SK-N-SH (cell line): ENCODE data around the gene RAE1.
"Not testable (repeated sequence)": the region's sequence is repeated elsewhere in the genome, so short reads cannot be mapped to it uniquely, and the experiment has no call there.

Experiments used
- FOSL2 ChIP-seq: IDR thresholded peaks from 2 replicates; pipeline ENCODE4 v1.4.0; 2012; ENCODE audit warnings: low read depth, mild to moderate bottlenecking, moderate library complexity, borderline replicate concordance
- FOXJ3 ChIP-seq: sonication (generic); formaldehyde crosslinking; IDR thresholded peaks from 2 replicates; pipeline ENCODE4 v1.5.1; 2020; ENCODE audit warnings: mild to moderate bottlenecking, missing genetic modification reagents
- FOXM1 ChIP-seq: IDR thresholded peaks from 2 replicates; pipeline ENCODE4 v1.4.0; 2012; ENCODE audit warnings: low read depth, mild to moderate bottlenecking
- GABPA ChIP-seq: IDR thresholded peaks from 2 replicates; pipeline ENCODE4 v1.4.0; 2012; ENCODE audit warnings: low read depth, mild to moderate bottlenecking
- POLR2AphosphoS5 ChIP-seq: IDR thresholded peaks from 2 replicates; pipeline ENCODE4 v1.6.1; 2012; ENCODE audit warnings: low read depth, low read length
- SMC3 ChIP-seq: IDR thresholded peaks from 2 replicates; pipeline ENCODE4 v1.6.1; 2012; ENCODE audit warnings: low read depth, low read length, improper control_type of control experiment
- TAF1 ChIP-seq: IDR thresholded peaks from 2 replicates; pipeline ENCODE4 v1.6.1; 2012; ENCODE audit warnings: low read depth, mild to moderate bottlenecking, low read length, moderate library complexity, borderline replicate concordance
- TF ChIP-seq, protein P1 (sequence below): fragments of 200-600 bp; sonication (generic); IDR thresholded peaks from 2 replicates; pipeline ENCODE4 v1.6.1; 2017; ENCODE audit warnings: antibody characterized with exemption, mild to moderate bottlenecking, moderate library complexity
- TF ChIP-seq, protein P2 (sequence below): IDR thresholded peaks from 2 replicates; pipeline ENCODE4 v1.4.0; 2012; ENCODE audit warnings: low read depth, borderline replicate concordance

DNA sequence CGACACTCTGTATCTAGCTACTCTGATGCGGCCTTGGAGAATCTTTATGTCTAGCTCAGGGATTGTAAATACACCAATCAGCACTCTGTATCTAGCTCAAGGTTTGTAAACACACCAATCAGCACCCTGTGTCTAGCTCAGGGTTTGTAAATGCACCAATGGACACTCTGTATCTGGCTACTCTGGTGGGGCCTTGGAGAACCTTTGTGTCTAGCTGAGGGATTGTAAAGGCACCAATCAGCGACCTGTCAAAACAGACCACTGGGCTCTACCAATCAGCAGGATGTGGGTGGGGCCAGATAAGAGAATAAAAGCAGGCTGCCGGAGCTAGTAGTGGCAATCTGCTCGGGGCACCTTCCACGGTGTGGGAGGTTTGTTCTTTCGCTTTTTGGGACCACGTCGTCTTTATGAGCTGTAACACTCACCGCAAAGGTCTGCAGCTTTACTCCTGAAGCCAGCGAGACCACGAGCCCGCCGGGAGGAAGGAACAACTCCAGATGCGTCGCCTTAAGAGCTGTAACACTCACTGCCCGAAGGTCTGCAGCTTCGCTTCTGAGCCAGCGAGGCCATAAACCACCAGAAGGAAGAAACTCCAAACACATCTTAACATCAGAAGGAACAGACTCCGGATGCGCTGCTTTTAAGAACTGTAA, 2.0 kb upstream of the RAE1 start:
- TF ChIP-seq POLR2AphosphoS5; GABPA; FOXJ3 (CRISPR knock-in tag); SMC3; FOSL2; TAF1; FOXM1: not testable (repeated sequence)
- TF ChIP-seq, protein P1, sequence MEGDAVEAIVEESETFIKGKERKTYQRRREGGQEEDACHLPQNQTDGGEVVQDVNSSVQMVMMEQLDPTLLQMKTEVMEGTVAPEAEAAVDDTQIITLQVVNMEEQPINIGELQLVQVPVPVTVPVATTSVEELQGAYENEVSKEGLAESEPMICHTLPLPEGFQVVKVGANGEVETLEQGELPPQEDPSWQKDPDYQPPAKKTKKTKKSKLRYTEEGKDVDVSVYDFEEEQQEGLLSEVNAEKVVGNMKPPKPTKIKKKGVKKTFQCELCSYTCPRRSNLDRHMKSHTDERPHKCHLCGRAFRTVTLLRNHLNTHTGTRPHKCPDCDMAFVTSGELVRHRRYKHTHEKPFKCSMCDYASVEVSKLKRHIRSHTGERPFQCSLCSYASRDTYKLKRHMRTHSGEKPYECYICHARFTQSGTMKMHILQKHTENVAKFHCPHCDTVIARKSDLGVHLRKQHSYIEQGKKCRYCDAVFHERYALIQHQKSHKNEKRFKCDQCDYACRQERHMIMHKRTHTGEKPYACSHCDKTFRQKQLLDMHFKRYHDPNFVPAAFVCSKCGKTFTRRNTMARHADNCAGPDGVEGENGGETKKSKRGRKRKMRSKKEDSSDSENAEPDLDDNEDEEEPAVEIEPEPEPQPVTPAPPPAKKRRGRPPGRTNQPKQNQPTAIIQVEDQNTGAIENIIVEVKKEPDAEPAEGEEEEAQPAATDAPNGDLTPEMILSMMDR, result not testable (repeated sequence)
- TF ChIP-seq, protein P2, sequence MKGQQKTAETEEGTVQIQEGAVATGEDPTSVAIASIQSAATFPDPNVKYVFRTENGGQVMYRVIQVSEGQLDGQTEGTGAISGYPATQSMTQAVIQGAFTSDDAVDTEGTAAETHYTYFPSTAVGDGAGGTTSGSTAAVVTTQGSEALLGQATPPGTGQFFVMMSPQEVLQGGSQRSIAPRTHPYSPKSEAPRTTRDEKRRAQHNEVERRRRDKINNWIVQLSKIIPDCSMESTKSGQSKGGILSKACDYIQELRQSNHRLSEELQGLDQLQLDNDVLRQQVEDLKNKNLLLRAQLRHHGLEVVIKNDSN, result not testable (repeated sequence)
